Esophagus muscularis mucosa (tissue), 3 donors: ENCODE results near the gene ATP10A.

Source experiments
- CTCF ChIP-seq, 3 experiments: fragments of 200-600 bp in 2 of 3; fragments of 450-650 bp in 1 of 3; sonication (generic) in 2 of 3; IDR thresholded peaks; one replicate each; pipeline ENCODE4 v1.5.1; 2017 to 2019; ENCODE audit warnings: antibody characterized with exemption in 3 of 3, mild to moderate bottlenecking in 2 of 3, moderate library complexity in 1 of 3
- POLR2A ChIP-seq: fragments of 450-650 bp; IDR thresholded peaks from one replicate; pipeline ENCODE4 v1.6.1; 2017; ENCODE audit warnings: antibody characterized with exemption, moderate library complexity, mild to moderate bottlenecking, low read depth

GRCh38 chr15:25703726-25704125 lies 159.4 kb downstream of the ATP10A start:
- TF ChIP-seq CTCF (IDR thresholded peaks at IDR 0.05), result no peak
- TF ChIP-seq POLR2A, result no peak
